GM23338 (cell line): ENCODE results near the gene RNF19B.

Experiments
- CREB1 ChIP-seq: fragments of 250-450 bp; sonication (Bioruptor Pico); IDR thresholded peaks from 2 replicates; pipeline ENCODE4 v1.5.0; 2020; ENCODE audit warnings: low read depth, mild to moderate bottlenecking, moderate library complexity
- CTCF ChIP-seq, 2 experiments: fragments of 200-600 bp in 1 of 2; sonication (generic) in 1 of 2; conservative IDR thresholded peaks; 2 replicates each; pipeline versions ENCODE4 v1.5.1 to v1.6.1; 2016 to 2017; ENCODE audit warnings: antibody characterized with exemption in 2 of 2, low read depth in 2 of 2, mild to moderate bottlenecking in 2 of 2, moderate library complexity in 1 of 2
- ETS1 ChIP-seq: IDR thresholded peaks from 2 replicates; pipeline ENCODE4 v1.6.1; 2016; ENCODE audit warnings: antibody characterized with exemption
- EZH2 ChIP-seq: fragments of 200-600 bp; sonication (generic); IDR thresholded peaks from one replicate; pipeline ENCODE4 v1.8.0; 2017; ENCODE audit warnings: antibody characterized with exemption, mild to moderate bottlenecking, low read depth; ENCODE audit not compliant: unreplicated experiment
- EZH2phosphoT487 ChIP-seq: fragments of 200-600 bp; sonication (generic); IDR thresholded peaks from one replicate; pipeline ENCODE4 v1.8.1; 2018; ENCODE audit warnings: antibody characterized with exemption; ENCODE audit not compliant: unreplicated experiment
- JUNB ChIP-seq: IDR thresholded peaks from one replicate; pipeline ENCODE4 v1.6.1; 2016; ENCODE audit warnings: antibody characterized with exemption; ENCODE audit not compliant: unreplicated experiment
- NANOG ChIP-seq: IDR thresholded peaks from 2 replicates; pipeline ENCODE4 v1.6.1; 2016; ENCODE audit warnings: antibody characterized with exemption, borderline replicate concordance
- POLR2AphosphoS5 ChIP-seq: IDR thresholded peaks from 2 replicates; pipeline ENCODE4 v1.6.1; 2016; ENCODE audit warnings: antibody characterized with exemption, low read depth
- REST ChIP-seq: IDR thresholded peaks from one replicate; pipeline ENCODE4 v1.6.1; 2018; ENCODE audit warnings: antibody characterized with exemption; ENCODE audit not compliant: unreplicated experiment
- STAT1 ChIP-seq: IDR thresholded peaks from one replicate; pipeline ENCODE4 v1.6.1; 2016; ENCODE audit warnings: antibody characterized with exemption; ENCODE audit not compliant: unreplicated experiment
- ZNF114 ChIP-seq: fragments of 250-450 bp; sonication (Bioruptor Pico); IDR thresholded peaks from 2 replicates; pipeline ENCODE4 v1.5.0; 2020; ENCODE audit warnings: mild to moderate bottlenecking, moderate library complexity
- ZNF331 ChIP-seq: fragments of 250-450 bp; sonication (Bioruptor Pico); IDR thresholded peaks from 2 replicates; pipeline ENCODE4 v1.5.0; 2020; ENCODE audit warnings: low read depth, mild to moderate bottlenecking, moderate library complexity
- ZNF462 ChIP-seq: fragments of 250-450 bp; sonication (Bioruptor Pico); IDR thresholded peaks from 2 replicates; pipeline ENCODE4 v1.5.0; 2020; ENCODE audit warnings: mild to moderate bottlenecking, moderate library complexity

- no peak for TF ChIP-seq CTCF (conservative IDR thresholded peaks at IDR 0.05; ENCODE audit: low read depth in 2 of 2)
- TF ChIP-seq EZH2: no peak
- TF ChIP-seq POLR2AphosphoS5: no peak
- TF ChIP-seq REST: no peak
- no peak for TF ChIP-seq JUNB
- no peak for TF ChIP-seq CREB1 (CRISPR knock-in tag)
- no peak for TF ChIP-seq ZNF331
- TF ChIP-seq EZH2phosphoT487: no peak
- no peak for TF ChIP-seq STAT1
- no peak for TF ChIP-seq NANOG
- no peak for TF ChIP-seq ETS1
- no peak for TF ChIP-seq ZNF462 (CRISPR knock-in tag)
- TF ChIP-seq ZNF114 (CRISPR knock-in tag): no peak
Measured at GRCh38 chr1:32944180-32944579, 20.4 kb downstream of the RNF19B start.
